SHP77 treated with DMSO at 0.1 percent for 48 hours (cell line): ENCODE results near the gene OR10Z1.
A peak's percentile ranks its signal among the peaks of the same experiment; 100 is the strongest.

Experiments used
- DNase-seq: peaks from one replicate; lab custom pipeline; 2025; lab: John Stamatoyannopoulos, UW

The OR10Z1 gene, protein sequence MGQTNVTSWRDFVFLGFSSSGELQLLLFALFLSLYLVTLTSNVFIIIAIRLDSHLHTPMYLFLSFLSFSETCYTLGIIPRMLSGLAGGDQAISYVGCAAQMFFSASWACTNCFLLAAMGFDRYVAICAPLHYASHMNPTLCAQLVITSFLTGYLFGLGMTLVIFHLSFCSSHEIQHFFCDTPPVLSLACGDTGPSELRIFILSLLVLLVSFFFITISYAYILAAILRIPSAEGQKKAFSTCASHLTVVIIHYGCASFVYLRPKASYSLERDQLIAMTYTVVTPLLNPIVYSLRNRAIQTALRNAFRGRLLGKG

DNA sequence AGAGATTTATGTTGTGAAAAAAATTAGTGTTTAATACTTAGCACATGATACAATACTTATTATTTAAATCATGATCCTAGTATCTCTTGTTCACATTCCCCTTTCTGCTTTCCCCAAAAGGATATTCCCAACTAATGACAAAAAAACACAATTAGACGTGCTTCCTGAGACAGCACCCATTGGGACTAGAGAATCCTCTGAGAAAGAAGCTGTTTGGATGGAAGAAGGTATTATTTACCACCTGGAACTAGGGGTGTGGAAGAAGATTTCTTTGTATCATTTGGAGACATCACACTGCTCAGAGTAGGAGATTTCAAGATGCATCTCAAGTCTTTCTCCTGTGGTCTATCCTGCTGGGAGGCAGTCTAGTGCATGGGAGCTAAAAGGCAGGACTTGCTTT, at the start of gene OR10Z1:
TSS of gene OR10Z1 (plus strand) at position 301 of the 400 bp plus-strand sequence. CDS start 1,171 bp downstream, outside the sequence.
- DNase-seq, result no peak

DNA sequence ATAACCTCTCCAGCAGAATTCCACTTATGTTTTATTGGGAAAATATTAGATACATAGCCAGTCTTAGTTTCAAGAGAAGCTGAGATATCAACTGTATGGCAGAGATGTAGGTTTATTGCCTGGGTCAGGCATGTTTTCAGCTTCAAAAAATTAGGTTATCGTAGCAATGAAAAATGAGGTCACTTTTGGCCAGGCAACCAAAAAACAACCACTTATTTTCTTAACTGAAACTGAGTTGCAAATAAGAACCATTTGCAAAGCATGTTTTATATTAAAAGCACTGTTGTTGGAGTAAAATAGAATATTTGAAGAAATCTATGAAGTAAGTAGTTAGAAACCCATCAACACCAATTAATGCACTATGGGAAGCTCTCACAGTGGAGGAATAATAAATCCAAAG, 45.4 kb upstream of the OR10Z1 start:
- no peak for DNase-seq

DNA sequence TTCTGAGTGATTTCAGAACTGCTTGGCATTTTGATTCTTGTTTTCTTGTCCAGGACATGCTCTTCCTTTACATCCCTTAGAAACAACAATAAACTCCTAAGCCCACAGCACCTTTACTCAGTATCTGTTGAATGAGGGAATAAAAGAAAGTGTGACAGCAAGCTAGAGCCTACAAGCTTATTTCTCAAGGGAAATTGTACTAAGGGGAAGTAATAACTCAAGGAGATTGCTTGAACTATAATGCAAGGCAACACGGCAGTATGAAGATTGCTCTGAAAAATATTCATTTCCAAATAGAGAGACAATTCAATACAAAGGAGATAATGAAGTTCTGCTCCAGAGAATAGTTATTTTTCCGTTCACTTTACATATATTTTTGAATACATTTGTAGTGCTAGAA, 41.2 kb upstream of the OR10Z1 start:
- DNase-seq, result no peak

DNA sequence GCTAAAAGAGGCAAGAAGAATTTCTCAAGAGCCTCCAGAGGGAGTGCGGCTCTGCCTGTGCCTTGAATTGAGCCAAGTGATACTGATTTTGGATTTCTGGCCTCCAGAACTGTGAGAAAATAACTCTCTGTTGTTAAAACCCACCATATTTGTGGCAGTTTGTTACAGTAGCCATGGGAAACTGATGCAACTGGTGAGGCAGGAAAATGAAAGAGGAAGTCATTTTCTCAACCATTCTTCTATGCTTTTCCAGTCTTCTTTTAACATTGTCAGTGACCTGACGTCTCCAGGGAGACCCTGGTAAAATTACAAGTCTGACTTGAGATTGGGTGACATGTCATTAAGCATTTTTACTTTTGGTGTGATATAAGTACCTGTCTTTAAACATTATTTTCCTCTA, 40.5 kb upstream of the OR10Z1 start:
- DNase-seq, result no peak

DNA sequence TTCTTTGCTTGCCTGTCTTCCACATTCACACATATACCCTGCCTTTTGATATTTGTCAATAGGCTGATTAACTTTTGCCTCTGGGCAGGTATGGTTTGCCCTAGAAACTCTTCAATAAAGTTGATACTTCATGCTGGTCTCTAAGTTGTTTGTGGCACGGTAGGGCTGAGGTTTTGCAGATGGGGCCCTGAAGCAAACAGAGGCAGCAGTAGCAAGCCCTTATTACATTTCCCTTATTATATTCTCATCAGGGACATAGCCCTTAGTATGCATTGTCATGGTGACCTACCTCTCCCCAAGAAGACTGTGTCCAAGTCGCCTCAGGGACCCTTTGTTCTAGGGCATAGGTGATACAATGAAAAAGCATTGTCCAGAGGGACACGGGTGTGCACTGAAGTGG, 34.6 kb upstream of the OR10Z1 start, which contains the start of gene OR6P1:
TSS of gene OR6P1 (minus strand) at position 101 of the 400 bp plus-strand sequence. CDS start 6,976 bp downstream, outside the sequence.
- no peak for DNase-seq

DNA sequence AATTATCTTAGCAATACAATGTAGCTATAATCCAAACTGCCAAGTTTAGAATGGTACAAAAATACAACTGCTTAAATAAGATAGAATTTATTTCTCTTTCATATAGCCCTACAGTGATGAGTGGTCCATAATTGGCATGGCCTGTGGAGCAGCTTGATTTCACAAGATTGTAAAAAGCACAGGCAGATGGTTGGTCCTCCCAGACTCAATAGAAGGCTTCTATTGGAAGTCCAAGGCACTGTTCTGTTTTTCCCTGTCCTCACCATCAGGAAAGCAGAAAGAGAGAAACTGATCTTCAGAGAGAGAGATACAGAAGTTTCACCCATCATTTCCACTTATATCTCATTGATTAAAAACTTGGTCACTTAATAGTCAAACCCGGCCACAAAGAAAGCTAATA, 32.8 kb upstream of the OR10Z1 start:
- DNase-seq, result no peak

DNA sequence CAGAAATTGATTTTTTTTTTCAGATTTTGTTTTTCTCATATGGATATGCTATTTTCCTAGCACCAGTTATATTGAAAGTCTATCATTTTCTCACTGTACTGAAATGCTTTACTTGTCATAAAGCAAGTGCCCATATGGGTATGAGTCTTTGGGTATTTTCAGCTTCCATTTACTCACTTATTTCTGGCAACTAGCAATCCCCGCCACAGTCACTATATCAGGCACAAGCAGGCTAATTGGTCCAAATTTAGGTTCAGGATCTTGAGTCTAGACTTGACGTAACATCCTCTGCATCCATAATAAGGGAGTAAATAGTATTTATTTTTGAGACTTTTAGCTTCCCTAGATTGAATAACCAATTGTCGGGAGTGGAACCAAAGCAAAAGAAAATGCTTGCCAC, 27.5 kb upstream of the OR10Z1 start:
- no peak for DNase-seq

DNA sequence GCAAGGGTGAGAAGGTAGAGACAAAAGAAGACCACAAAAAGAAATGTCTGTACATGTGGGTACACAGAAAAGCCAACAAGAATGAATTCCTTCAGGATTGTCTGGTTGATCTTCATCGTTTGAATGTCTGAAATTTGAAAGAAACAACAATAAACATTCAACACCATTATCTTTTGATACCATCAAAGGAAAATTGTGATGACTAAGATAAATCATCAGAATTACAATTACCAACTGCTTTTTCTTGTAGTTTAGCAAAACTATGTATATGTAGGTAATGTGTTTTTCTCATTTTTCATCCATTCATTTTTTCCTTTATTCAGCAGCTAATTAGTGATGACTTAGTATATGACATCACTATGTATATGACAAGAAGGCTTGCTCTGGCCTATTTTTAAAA, 25.3 kb upstream of the OR10Z1 start, which contains the start of gene OR10X1:
TSS of gene OR10X1 (minus strand) at position 167 of the 400 bp plus-strand sequence. CDS start at position 167, 0 bp downstream.
- no peak for DNase-seq

DNA sequence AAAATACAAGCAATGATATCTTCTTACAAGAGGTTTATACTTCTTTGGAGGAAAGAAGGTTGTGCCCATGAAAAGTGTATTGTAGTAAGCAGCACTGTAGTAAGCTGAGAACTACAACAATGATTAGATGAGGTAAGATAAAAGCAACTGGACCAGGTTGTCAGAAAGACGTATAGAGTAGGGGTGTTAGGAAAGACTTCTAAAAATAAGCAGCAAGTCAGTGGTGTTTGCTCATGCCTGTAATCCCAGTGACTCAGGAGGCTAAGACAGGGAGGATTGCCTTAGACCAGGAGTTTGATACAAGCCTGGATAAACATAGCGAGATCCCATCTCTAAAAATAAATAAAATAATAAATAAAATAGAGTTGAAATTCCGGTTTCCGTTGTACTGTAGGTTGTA, 21.1 kb upstream of the OR10Z1 start:
- DNase-seq, result no peak

DNA sequence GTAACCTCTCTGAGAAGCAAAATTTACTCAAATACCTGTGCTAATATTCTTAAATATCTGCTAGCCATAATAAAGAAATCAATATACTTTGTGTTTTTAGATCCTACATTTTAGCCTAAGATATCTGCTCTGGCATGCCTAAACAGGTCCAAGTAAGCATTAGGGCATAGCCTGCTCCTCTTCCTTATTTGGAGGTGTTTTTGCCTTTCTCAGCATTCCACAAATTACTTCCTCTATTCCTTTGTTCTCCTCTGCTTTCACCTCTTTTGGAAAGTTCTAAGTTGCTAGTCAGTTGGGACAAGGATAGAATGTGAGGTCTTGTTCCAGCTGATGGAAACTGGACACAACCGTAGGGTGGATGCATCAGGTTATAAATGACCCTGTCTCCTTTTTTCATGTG, 18.1 kb upstream of the OR10Z1 start:
- no peak for DNase-seq

DNA sequence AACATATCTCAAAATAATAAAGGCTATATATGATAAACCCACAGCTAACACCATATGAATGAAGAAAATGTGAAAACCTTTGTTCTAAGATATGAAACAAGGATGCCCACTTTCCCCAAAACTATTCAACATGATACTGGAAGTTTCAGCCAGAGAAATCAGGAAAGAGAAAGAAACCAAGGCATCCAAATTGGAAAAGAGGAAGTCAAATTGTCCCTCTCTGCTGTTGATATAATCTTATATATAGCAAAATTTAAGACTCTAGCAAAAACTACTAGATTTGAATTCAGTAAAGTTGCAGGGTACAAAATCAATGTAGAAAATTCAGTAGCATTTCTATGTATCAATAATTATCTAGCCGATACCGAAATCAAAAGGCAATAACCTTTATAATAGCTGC, 4.3 kb upstream of the OR10Z1 start:
- no peak for DNase-seq

DNA sequence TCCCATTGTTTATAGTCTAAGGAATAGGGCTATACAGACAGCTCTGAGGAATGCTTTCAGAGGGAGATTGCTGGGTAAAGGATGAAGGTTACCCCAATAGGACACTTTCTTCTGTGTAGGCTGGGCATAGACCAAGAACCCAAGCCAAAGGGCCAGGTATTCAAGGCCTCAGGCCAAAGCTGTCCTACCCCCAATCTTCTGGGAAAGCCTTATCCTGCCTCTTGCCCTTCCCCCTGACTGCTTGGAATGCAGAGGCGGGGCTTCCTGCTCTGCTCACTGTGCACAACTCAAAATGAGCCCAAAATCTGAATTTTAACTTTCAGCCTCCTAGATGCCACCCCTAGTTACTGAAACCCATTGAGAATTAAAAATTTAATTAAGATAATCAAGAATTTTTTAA, 2.2 kb downstream of the OR10Z1 start:
- DNase-seq, result no peak

DNA sequence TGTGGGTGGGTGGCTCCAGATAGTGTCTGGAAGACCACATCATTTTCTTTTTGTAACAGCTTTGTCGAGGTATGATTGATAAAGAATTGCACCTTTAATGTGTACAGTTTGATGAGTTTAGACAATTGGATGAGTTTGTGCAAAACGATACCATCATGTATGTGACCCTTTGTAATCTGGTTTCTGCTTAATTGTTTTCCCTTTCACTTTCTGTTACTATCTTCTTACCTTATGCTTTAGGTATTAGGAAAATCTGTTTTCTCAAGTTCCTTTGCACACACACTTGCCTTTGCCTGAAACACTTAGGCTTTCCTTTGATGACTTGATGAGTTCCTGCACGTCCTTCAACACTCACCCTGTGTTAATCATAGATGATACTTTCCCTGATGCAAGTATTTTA, 6.8 kb downstream of the OR10Z1 start:
- no peak for DNase-seq

DNA sequence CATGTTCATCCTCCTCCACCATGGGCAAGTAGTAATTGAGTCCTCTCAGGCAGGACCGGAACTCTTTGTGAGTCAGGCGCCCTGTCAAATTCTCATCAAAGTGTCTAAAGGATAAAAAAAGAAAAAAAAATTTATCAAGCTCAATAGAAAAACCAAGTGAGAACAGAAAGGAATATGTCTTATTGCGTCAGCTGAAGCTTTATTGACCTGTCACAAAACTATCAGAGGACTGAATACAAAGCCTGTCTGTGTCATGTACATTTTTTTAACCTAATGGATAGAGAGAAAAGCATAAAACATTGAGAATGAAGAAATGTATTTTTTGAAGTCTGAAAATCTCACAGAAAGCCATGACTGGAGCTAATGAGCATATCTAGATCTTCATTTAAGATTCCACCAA, 8.7 kb downstream of the OR10Z1 start:
- DNase-seq, result no peak

DNA sequence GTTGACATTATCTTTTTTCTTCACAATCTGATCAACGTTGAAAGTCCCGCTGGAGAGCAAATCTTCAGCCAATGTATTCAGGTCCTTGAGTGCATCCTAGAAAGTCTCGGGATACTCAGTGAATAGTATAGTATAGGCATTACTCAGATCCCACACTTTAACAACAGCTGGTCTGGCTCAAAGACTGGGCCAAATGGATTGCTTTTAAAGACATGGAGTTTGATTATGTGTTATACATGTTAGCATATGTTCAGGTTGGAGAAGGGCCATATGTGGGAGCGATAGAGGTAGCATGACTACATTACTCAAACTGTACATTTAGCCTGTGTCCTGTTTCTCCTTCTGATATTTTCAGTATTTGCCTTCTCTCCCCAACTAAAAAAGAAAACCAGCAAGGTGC, 33.1 kb downstream of the OR10Z1 start:
- DNase-seq, result no peak

DNA sequence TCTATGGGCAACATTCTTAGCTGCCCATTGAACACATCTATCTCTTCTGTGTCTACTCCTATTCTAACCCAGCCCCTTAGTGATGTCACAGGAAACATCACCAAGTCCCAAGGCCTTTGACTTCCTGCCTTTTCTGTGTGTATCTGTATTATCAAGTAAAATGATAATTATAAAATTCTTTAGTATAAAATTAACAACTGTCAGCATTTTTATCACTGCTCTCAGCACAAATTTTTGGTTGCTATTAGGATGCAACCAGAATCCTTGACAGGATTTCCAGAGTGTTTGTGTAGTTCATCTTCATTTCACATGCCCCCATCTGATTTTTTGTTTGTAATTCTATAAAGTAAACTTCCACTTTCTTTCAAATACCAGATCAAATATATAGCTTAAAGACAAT, 33.8 kb downstream of the OR10Z1 start:
- no peak for DNase-seq

DNA sequence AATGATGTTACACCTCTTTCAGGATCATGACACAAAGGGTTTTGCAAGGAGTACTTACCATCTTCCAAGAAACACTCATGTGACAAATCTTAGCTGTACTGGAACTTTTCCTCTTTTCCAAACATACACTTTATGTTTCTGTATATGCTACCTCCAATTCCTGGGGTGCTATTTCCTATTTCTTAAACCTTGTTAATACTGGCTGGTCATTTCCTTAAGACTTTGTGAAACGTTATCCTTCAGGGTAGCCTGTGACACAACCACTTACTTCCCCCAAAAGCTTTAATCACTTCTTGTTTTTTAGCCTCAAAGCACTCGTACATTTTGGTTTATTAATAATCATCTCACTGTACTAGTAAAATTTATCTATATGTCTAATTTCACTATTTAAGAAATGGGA, 39.4 kb downstream of the OR10Z1 start:
- DNase-seq, result no peak

DNA sequence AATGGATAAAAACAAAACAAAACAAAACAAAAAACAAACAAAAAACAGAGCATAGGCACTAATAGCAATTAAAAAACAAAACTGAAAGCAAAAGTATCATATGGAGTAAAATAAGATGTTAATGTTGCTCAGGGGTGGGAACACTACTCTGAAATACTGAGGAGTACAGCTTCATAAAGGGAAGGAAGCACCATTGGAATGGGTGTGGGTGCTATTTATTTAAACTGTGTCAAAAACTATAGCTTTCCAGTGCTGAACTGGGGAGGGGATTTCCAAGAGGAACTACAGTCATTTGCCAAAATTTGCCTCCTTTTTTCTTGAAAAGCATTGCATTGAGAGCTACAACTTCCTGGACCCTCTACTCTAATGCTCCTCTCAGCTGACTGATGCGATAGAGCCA, 41.4 kb downstream of the OR10Z1 start:
- no peak for DNase-seq

DNA sequence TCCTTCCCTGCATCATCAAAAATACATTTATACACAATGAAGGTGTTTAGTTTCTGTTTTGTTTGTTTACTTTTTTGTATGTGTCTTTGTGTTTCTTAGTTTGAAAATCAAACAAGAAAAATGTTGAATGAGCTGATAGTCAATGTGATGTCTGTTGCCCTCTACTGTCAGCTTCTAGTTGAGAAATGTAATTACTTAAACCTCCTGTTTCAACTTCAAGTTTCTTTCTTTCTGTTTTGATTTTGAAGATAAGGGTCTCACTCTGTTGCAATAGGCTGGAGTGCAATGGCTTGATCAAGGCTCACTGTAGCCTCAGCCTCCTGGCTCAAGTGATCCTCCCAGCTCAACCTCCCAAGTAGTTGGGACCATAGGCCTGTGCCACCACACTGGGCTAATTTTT, 44.0 kb downstream of the OR10Z1 start:
- no peak for DNase-seq

DNA sequence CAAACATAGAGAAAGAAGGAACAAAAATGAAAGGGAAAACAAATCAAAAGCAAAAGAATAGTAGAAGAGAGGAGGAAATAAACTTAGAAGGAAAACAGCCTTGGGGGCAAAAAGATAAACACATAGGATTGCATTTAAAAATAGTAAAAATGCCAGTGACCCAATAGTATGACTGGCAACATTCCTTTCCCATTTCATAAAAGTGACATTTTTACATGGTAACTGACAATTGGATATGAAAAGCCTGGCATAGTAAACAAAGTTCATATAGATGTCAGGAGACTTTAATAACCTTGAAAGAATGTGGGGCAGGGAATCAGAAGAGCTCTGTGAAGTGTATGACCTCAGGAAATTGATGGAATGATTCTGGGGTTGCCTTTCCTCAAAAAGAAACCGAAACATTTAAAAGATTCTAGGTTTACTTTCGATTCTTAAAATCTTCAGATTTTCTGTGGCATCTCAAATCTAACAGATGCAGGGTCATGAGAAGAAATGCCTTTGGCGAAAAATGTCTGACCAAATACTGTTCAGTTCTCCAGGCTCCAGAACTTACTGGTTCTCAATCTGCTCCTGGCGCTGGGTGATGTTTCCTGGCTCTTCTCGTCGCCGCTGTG, 47.8 kb downstream of the OR10Z1 start:
- DNase-seq, result no peak

DNA sequence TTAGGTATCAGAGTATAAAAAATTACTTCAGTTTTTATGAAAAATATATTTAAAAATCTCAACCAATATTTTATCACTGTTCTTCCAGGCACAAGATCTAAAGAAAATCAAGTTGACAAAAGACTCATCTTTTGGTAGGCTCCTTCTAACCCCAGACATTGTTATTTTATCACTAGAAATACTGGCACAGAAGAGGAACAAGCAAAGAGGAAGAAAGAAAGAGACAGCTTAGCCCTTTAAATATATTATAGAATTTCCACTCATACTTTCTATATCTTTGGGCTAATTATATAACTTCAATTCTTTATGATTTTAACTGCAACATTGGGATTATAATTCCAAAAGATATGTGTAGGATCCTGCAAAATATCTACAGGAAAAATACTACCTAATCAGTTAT, 49.0 kb downstream of the OR10Z1 start:
- DNase-seq, result no peak

DNA sequence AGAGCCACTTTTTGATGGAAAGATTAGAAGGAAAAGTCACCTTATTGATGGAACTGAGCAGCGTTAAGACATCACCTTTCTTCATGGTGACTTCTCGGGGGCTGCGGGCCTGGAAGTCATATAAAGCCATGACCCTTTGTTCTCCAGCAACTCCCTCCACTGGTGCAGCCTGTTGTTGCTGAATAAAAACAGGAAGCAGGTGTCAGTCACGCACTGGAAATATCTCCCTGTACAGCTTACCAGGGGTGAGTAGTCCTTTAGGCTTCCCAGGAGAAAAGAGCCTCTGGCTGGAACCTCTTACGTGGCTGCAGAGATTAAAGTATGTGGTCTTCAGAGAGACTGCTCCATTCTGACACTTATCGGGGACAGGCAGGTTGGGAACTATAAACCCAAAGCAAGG, 49.5 kb downstream of the OR10Z1 start:
- DNase-seq, result peak; percentile 69
